ENCODE results near the gene SLC25A44. TPM values are rescaled to one million over a fixed set of nuclear protein-coding genes. Genes with fewer than 3 reads are reported as not detected.

The SLC25A44 gene
- total RNA-seq, 1 experiment from 2014 or later = 28.1 TPM

GRCh38 chr1:156149374-156150332 lies 44.3 kb upstream of the SLC25A44 start:
- no peaks in the 10 kb centered on the region for H3K36me3 ChIP-seq (ENCODE audit: low read depth, low read length)
- no peaks in the 10 kb centered on the region for H3K79me2 ChIP-seq (ENCODE audit: low read length)
- BruUV-seq (replicated peaks) = no TSS peak
- no peak overlapping the region for H3K4me3 ChIP-seq (ENCODE audit: low read length)
- ATAC-seq = no peak
- DNase-seq = no peak
- ChIA-PET POLR2A (ENCODE audit: unreplicated experiment) (no interaction called here), CTCF (interaction anchor here (0.7 kb wide), 1 partner anchor 172 kb away, joined by 3 read pairs; no protein-coding TSS in a partner anchor)
- intact Hi-C loops (cut with micrococcal nuclease) = loop anchor here (10.0 kb wide), 1 partner anchor 165 kb away; no protein-coding TSS in a partner anchor
- no peak overlapping the region for H3K4me2 ChIP-seq (ENCODE audit: low read length)
- H3K27me3 ChIP-seq (ENCODE audit: low read length) = no peaks in the 10 kb centered on the region
- H4K20me1 ChIP-seq (ENCODE audit: low read length) = no peaks in the 10 kb centered on the region
- no peak overlapping the region for H2AFZ ChIP-seq (ENCODE audit: low read length)
- H3K27ac ChIP-seq (ENCODE audit: low read length) = no peak overlapping the region
- no peak overlapping the region for H3K9ac ChIP-seq (ENCODE audit: low read length)
- peaks cover 31% of the 10 kb centered on the region for H3K4me1 ChIP-seq (ENCODE audit: insufficient read depth, low read length)
- TF ChIP-seq EZH2 (IDR thresholded peaks at IDR 0.05; ENCODE audit: low read length, unreplicated experiment) = no peak
- no peak for TF ChIP-seq EZH2phosphoT487 (IDR thresholded peaks at IDR 0.05; ENCODE audit: borderline replicate concordance, low read length)
- TF ChIP-seq CTCF (conservative IDR thresholded peaks at IDR 0.05; ENCODE audit: low read depth, low read length) = no peak
- H3F3A ChIP-seq (ENCODE audit: low read length, unreplicated experiment) = no peaks in the 10 kb centered on the region
- no peaks in the 10 kb centered on the region for H3K9me3 ChIP-seq (ENCODE audit: low read length)
- H3K9me2 ChIP-seq (replicated peaks; ENCODE audit: low read length) = no peaks in the 10 kb centered on the region

- H2AFZ ChIP-seq (ENCODE audit: low read length) = no peak overlapping the region
- H3K4me2 ChIP-seq (ENCODE audit: low read length) = no peak overlapping the region
- H3K4me1 ChIP-seq (ENCODE audit: insufficient read depth, low read length) = peaks cover 31% of the 10 kb centered on the region
- no peak overlapping the region for H3K27ac ChIP-seq (ENCODE audit: low read length)
- no peak overlapping the region for H3K9ac ChIP-seq (ENCODE audit: low read length)
- no TSS peak for BruUV-seq (replicated peaks)
- no peaks in the 10 kb centered on the region for H3K9me3 ChIP-seq (ENCODE audit: low read length)
- H3K36me3 ChIP-seq (ENCODE audit: low read depth, low read length) = no peaks in the 10 kb centered on the region
- no peak overlapping the region for H3K4me3 ChIP-seq (ENCODE audit: low read length)
- no peaks in the 10 kb centered on the region for H4K20me1 ChIP-seq (ENCODE audit: low read length)
- POLR2A ChIA-PET (ENCODE audit: unreplicated experiment) = interaction anchor here (0.5 kb wide), 1 partner anchor 97 kb away, joined by 5 read pairs; the partner anchor contains the start of gene UBQLN4
- no peak for DNase-seq
- H3K9me2 ChIP-seq (replicated peaks; ENCODE audit: low read length) = no peaks in the 10 kb centered on the region
- no peaks in the 10 kb centered on the region for H3F3A ChIP-seq (ENCODE audit: low read length, unreplicated experiment)
- H3K27me3 ChIP-seq (ENCODE audit: low read length) = no peaks in the 10 kb centered on the region
- CTCF ChIA-PET = no interaction called here
- intact Hi-C loops (cut with micrococcal nuclease) = no loop called here
- ATAC-seq = no peak
- H3K79me2 ChIP-seq (ENCODE audit: low read length) = no peaks in the 10 kb centered on the region
- TF ChIP-seq EZH2 (IDR thresholded peaks at IDR 0.05; ENCODE audit: low read length, unreplicated experiment) (no peak), EZH2phosphoT487 (IDR thresholded peaks at IDR 0.05; ENCODE audit: borderline replicate concordance, low read length) (no peak), CTCF (conservative IDR thresholded peaks at IDR 0.05; ENCODE audit: low read depth, low read length) (no peak)
Measured at GRCh38 chr1:156150333-156151011, 43.4 kb upstream of the SLC25A44 start.

Data from PC-3 (cell line).